Measurements from ENCODE around the gene TSPAN15. TPM values are rescaled to one million over a fixed set of nuclear protein-coding genes. Genes with fewer than 3 reads are reported as not detected.
"Not testable (repeated sequence)": the region's sequence is repeated elsewhere in the genome, so short reads cannot be mapped to it uniquely, and the experiment has no call there.

TSPAN15 gene
- total RNA-seq, 1 donor from 2014 or later = 49.8 TPM

DNA sequence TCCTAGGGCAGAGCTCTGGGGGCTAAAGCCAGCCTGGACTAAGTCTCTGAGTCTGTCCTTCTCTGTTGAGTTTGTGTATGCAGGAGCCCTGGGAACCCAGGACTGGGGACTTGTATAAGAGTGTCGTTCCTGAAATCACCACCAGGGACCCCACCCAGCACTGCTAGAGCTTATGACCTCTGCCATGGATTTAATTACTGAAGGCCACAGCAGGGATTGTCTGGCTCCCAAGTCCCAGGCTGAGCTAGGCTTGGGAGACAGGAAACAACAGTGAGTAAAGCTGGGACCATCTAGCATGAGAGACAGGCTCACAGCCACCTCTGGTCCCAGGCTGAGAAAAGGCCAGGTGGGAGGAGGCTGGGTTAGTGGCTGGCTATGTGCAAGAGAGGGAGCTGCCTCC, 1.4 kb upstream of the TSPAN15 start:
- TF ChIP-seq, protein P1, sequence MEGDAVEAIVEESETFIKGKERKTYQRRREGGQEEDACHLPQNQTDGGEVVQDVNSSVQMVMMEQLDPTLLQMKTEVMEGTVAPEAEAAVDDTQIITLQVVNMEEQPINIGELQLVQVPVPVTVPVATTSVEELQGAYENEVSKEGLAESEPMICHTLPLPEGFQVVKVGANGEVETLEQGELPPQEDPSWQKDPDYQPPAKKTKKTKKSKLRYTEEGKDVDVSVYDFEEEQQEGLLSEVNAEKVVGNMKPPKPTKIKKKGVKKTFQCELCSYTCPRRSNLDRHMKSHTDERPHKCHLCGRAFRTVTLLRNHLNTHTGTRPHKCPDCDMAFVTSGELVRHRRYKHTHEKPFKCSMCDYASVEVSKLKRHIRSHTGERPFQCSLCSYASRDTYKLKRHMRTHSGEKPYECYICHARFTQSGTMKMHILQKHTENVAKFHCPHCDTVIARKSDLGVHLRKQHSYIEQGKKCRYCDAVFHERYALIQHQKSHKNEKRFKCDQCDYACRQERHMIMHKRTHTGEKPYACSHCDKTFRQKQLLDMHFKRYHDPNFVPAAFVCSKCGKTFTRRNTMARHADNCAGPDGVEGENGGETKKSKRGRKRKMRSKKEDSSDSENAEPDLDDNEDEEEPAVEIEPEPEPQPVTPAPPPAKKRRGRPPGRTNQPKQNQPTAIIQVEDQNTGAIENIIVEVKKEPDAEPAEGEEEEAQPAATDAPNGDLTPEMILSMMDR (IDR thresholded peaks at IDR 0.05; ENCODE audit: partially characterized antibody, unreplicated experiment) = peak; percentile 88
- peaks cover 7% of the 10 kb centered on the region for H3K27me3 Mint-ChIP-seq (ENCODE audit: unreplicated experiment)
- peak overlapping the region; percentile 61 for H3K4me3 Mint-ChIP-seq (ENCODE audit: unreplicated experiment)
- peaks cover 20% of the 10 kb centered on the region for H3K4me1 Mint-ChIP-seq (ENCODE audit: low read depth, unreplicated experiment)
- peak overlapping the region; percentile 49 for H3K27ac Mint-ChIP-seq (ENCODE audit: unreplicated experiment)
- H3K36me3 Mint-ChIP-seq (ENCODE audit: unreplicated experiment) = no peaks in the 10 kb centered on the region
- DNase-seq = peak; percentile 62
- H3K9me3 Mint-ChIP-seq (ENCODE audit: unreplicated experiment) = peaks cover 7% of the 10 kb centered on the region

DNA sequence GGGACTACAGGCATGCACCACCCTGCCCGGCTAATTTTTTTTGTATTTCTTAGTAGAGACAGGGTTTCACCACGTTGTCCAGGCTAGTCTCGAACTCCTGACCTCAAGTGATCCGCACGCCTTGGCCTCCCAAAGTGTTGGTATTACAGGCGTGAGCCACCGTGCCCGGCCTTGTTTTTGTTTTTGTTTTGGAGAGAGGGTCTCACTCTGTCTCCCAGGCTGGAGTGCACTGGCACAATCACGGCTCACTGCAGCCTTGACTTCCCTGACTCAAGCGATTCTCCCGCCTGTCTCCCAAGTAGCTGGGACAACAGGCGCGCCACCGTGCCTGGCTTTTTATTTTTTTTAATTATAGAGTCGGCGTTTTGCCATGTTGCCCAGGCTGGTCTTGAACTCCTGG, 870 bp upstream of the TSPAN15 start:
- not testable (repeated sequence) for H3K9me3 Mint-ChIP-seq (ENCODE audit: unreplicated experiment); H3K27me3 Mint-ChIP-seq (ENCODE audit: unreplicated experiment)

DNA sequence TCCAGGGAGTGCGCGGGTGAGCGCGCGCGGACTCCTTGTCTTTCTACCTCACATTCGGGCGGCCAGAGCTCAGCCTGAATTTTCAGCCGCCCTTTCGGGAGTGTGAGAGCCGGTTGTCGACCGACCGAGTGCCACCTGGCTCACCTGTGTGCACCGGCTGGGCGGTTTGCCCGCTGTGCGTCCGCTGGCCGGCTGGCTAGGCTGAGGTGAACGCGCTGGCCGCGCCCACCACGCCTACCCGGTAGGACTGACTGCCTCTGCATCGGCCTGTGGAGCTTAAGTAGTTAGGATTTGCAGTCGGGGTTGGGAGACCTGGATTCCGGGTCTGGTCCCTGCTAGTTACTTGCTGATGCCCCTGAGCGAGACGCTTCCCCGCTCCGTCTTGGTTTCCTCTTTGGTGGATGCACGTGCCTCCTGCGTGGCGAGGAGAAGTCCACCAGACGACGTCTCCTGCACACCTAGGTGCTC, 553 bp downstream of the TSPAN15 start:
- peaks cover 7% of the 10 kb centered on the region for H3K27me3 Mint-ChIP-seq (ENCODE audit: unreplicated experiment)
- H3K4me3 Mint-ChIP-seq (ENCODE audit: unreplicated experiment) = peak overlapping the region; percentile 91
- peaks cover 5% of the 10 kb centered on the region for H3K9me3 Mint-ChIP-seq (ENCODE audit: unreplicated experiment)
- no peaks in the 10 kb centered on the region for H3K36me3 Mint-ChIP-seq (ENCODE audit: unreplicated experiment)
- H3K4me1 Mint-ChIP-seq (ENCODE audit: low read depth, unreplicated experiment) = peaks cover 20% of the 10 kb centered on the region
- peak overlapping the region; percentile 86 for H3K27ac Mint-ChIP-seq (ENCODE audit: unreplicated experiment)
- TF ChIP-seq, protein P1 (IDR thresholded peaks at IDR 0.05; ENCODE audit: partially characterized antibody, unreplicated experiment) = no peak
- no peak for DNase-seq

More for the DNA sequence above, 870 bp upstream of the TSPAN15 start:
- not testable (repeated sequence) for H3K27ac Mint-ChIP-seq (ENCODE audit: unreplicated experiment); H3K4me3 Mint-ChIP-seq (ENCODE audit: unreplicated experiment); H3K36me3 Mint-ChIP-seq (ENCODE audit: unreplicated experiment); DNase-seq
- H3K4me1 Mint-ChIP-seq (ENCODE audit: low read depth, unreplicated experiment) = peaks cover 20% of the 10 kb centered on the region

DNA sequence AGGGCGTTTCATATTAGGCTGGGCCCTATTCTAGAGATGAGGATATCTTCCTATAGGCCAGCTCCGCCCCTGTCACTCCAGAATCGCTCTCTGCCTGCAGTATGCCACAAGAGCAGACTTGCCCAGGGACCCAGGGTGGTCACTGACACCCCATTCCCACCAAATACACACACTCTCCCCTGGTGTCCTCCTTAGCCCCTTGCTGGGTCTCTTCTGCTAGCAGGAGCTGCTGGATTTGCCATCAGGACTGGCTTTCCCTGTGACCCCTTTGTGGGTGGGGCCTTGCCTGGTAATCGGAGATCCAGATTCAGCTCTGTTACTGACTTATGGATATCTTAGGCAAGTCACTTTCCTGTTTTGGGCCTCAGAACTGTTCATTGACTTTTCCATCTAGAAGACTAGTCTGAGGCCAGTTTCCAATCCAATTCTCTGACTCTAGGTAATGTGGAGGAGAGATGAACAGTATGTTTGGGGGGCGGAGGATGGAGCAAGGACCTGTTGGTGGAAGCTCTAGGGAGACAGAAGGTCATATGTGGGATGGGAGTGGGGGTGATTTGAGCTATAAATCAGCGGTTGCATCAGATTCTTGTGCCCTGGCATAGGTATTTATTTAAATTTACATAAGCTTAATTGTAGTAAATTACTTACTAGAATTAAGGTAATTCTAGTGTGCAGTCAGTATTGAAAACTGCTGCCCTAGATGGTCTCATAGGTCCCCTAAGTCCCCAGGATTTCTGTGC, 1.6 kb downstream of the TSPAN15 start:
- peaks cover 7% of the 10 kb centered on the region for H3K27me3 Mint-ChIP-seq (ENCODE audit: unreplicated experiment)
- H3K27ac Mint-ChIP-seq (ENCODE audit: unreplicated experiment) = peak overlapping the region; percentile 35
- DNase-seq = no peak
- peak overlapping the region; percentile 91 for H3K4me3 Mint-ChIP-seq (ENCODE audit: unreplicated experiment)
- peaks cover 5% of the 10 kb centered on the region for H3K9me3 Mint-ChIP-seq (ENCODE audit: unreplicated experiment)
- H3K36me3 Mint-ChIP-seq (ENCODE audit: unreplicated experiment) = no peaks in the 10 kb centered on the region
- H3K4me1 Mint-ChIP-seq (ENCODE audit: low read depth, unreplicated experiment) = peaks cover 21% of the 10 kb centered on the region
- TF ChIP-seq, protein P1 (IDR thresholded peaks at IDR 0.05; ENCODE audit: partially characterized antibody, unreplicated experiment) = no peak

DNA sequence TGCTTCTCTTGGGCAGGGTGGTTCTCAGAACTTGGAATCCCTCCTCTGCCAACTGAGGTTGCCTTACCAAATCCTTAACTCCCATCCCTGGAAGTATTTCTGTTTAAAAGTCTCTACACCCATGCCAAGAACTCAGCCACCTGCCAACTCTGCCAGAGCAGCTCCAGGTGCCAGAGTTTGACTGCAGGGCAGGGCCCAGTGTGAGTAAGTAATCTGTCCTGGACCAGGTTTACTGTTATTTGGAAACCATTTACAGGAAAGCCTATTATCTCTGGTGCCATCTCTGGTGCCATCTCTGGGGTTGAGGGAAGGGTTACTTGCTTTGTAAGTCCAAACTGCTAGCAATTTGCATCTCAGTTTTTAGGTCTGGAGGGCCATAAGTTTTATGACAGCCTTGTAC, 2.5 kb downstream of the TSPAN15 start:
- TF ChIP-seq, protein P1 (IDR thresholded peaks at IDR 0.05; ENCODE audit: partially characterized antibody, unreplicated experiment) = no peak
- Mint-ChIP-seq H3K9me3 (ENCODE audit: unreplicated experiment) (peaks cover 3% of the 10 kb centered on the region), H3K4me1 (ENCODE audit: low read depth, unreplicated experiment) (peaks cover 21% of the 10 kb centered on the region), H3K36me3 (ENCODE audit: unreplicated experiment) (no peaks in the 10 kb centered on the region), H3K27me3 (ENCODE audit: unreplicated experiment) (peaks cover 7% of the 10 kb centered on the region), H3K4me3 (ENCODE audit: unreplicated experiment) (peak overlapping the region; percentile 10), H3K27ac (ENCODE audit: unreplicated experiment) (no peak overlapping the region)
- no peak for DNase-seq
